Loucy (cell line): ENCODE data around the gene INPP4A.

ENCODE experiments used
- H2AFZ ChIP-seq: fragments of 200-600 bp; sonication (generic); 2 replicates; pipeline ENCODE4 v1.6.0; 2016; ENCODE audit warnings: antibody characterized with exemption, mild to moderate bottlenecking, low read length, moderate library complexity
- H3F3A ChIP-seq: fragments of 200-600 bp; 2 replicates; pipeline ENCODE4 v1.6.0; 2016; ENCODE audit warnings: antibody characterized with exemption, low read depth, mild to moderate bottlenecking
- H3K27me3 ChIP-seq: fragments of 200-600 bp; sonication (generic); 2 replicates; pipeline ENCODE4 v1.6.1; 2014; ENCODE audit warnings: low read length, mild to moderate bottlenecking; ENCODE audit not compliant: insufficient read depth, poor library complexity, severe bottlenecking
- H3K36me3 ChIP-seq: fragments of 200-600 bp; sonication (generic); 2 replicates; pipeline ENCODE4 v1.6.1; 2016; ENCODE audit warnings: low read length; ENCODE audit not compliant: insufficient read depth
- H3K4me1 ChIP-seq: fragments of 200-600 bp; sonication (generic); 2 replicates; pipeline ENCODE4 v1.5.1; 2014; ENCODE audit warnings: low read length, mild to moderate bottlenecking; ENCODE audit not compliant: insufficient read depth, poor library complexity, severe bottlenecking
- H3K4me2 ChIP-seq: fragments of 200-600 bp; sonication (generic); 2 replicates; pipeline ENCODE4 v1.6.0; 2014; ENCODE audit warnings: antibody characterized with exemption, low read length, low read depth, mild to moderate bottlenecking; ENCODE audit not compliant: poor library complexity, severe bottlenecking
- H3K4me3 ChIP-seq: fragments of 200-600 bp; sonication (generic); 2 replicates; pipeline ENCODE4 v1.5.1; 2014; ENCODE audit warnings: low read length, mild to moderate bottlenecking, mixed read lengths; ENCODE audit not compliant: poor library complexity, severe bottlenecking
- H3K79me2 ChIP-seq: fragments of 200-600 bp; sonication (generic); 2 replicates; pipeline ENCODE4 v1.6.1; 2014; ENCODE audit warnings: low read length; ENCODE audit not compliant: insufficient read depth
- H3K9ac ChIP-seq: fragments of 200-600 bp; sonication (generic); 2 replicates; pipeline ENCODE4 v1.6.0; 2014; ENCODE audit warnings: mild to moderate bottlenecking, low read depth, low read length, moderate library complexity; ENCODE audit not compliant: poor library complexity, severe bottlenecking
- H3K9me2 ChIP-seq: fragments of 200-600 bp; sonication (generic); replicated peaks from 2 replicates; pipeline ENCODE4 v1.6.1; 2016; ENCODE audit warnings: low read depth, low read length, mixed read lengths
- H3K9me3 ChIP-seq: fragments of 200-600 bp; sonication (generic); 2 replicates; pipeline ENCODE4 v1.6.1; 2014; ENCODE audit warnings: mild to moderate bottlenecking, antibody characterized with exemption, low read length, low read depth; ENCODE audit not compliant: insufficient read depth
- H4K20me1 ChIP-seq: fragments of 200-600 bp; sonication (generic); 2 replicates; pipeline ENCODE4 v1.6.0; 2014; ENCODE audit warnings: antibody characterized with exemption, low read length, mild to moderate bottlenecking; ENCODE audit not compliant: insufficient read depth, poor library complexity, severe bottlenecking
- CTCF ChIP-seq: fragments of 200-600 bp; sonication (generic); conservative IDR thresholded peaks from 2 replicates; pipeline ENCODE4 v1.5.1; 2014; ENCODE audit warnings: mild to moderate bottlenecking, antibody characterized with exemption, low read length
- EZH2phosphoT487 ChIP-seq: fragments of 200-600 bp; IDR thresholded peaks from 2 replicates; pipeline ENCODE4 v1.6.1; 2018; ENCODE audit warnings: antibody characterized with exemption, mild to moderate bottlenecking, moderate library complexity, borderline replicate concordance

INPP4A gene

GRCh38 chr2:98445177-98445682 lies 572 bp downstream of the INPP4A start:
- Histone ChIP-seq H3K9me2 (no peaks in the 10 kb centered on the region), H3K4me2 (peak overlapping the region; percentile 93), H3K4me1 (peaks cover 48% of the 10 kb centered on the region), H3K9me3 (no peaks in the 10 kb centered on the region), H3K27me3 (no peaks in the 10 kb centered on the region), H3K4me3 (peak overlapping the region; percentile 91), H3K36me3 (no peaks in the 10 kb centered on the region), H3K79me2 (peaks cover 43% of the 10 kb centered on the region), H2AFZ (no peak overlapping the region), H3F3A (peaks cover 3% of the 10 kb centered on the region; the same call in 1 of the 2 replicates), H3K9ac (peak overlapping the region; percentile 68), H4K20me1 (peaks cover 22% of the 10 kb centered on the region)
- TF ChIP-seq EZH2phosphoT487 (no peak), CTCF (no peak)

- no peaks in the 10 kb centered on the region for H3K36me3 ChIP-seq
Observed at GRCh38 chr2:98445683-98446581, 1.3 kb downstream of the INPP4A start.

GRCh38 chr2:98446850-98447249 lies 2.2 kb downstream of the INPP4A start:
- no peaks in the 10 kb centered on the region for H3K27me3 ChIP-seq
- H2AFZ ChIP-seq, result no peak overlapping the region
- H3F3A ChIP-seq, result peaks cover 3% of the 10 kb centered on the region; the same call in 1 of the 2 replicates
- H3K4me3 ChIP-seq, result peak overlapping the region; percentile 91
- H3K79me2 ChIP-seq, result peaks cover 59% of the 10 kb centered on the region
- no peaks in the 10 kb centered on the region for H3K36me3 ChIP-seq
- peak overlapping the region; percentile 93 for H3K4me2 ChIP-seq
- no peaks in the 10 kb centered on the region for H3K9me2 ChIP-seq
- TF ChIP-seq CTCF, result no peak
- no peak for TF ChIP-seq EZH2phosphoT487
- H4K20me1 ChIP-seq, result peaks cover 22% of the 10 kb centered on the region
- peak overlapping the region; percentile 68 for H3K9ac ChIP-seq
- H3K4me1 ChIP-seq, result peaks cover 63% of the 10 kb centered on the region
- H3K9me3 ChIP-seq, result no peaks in the 10 kb centered on the region

More at GRCh38 chr2:98445683-98446581, 1.3 kb downstream of the INPP4A start:
- no peaks in the 10 kb centered on the region for H3K9me3 ChIP-seq
- no peaks in the 10 kb centered on the region for H3K9me2 ChIP-seq
- H3K4me2 ChIP-seq, result peak overlapping the region; percentile 93
- no peak overlapping the region for H2AFZ ChIP-seq
- peaks cover 22% of the 10 kb centered on the region for H4K20me1 ChIP-seq
- no peaks in the 10 kb centered on the region for H3K27me3 ChIP-seq
- H3K4me3 ChIP-seq, result peak overlapping the region; percentile 91
- H3K9ac ChIP-seq, result peak overlapping the region; percentile 68
- TF ChIP-seq CTCF, result no peak; the same call in 1 of the 2 replicates
- TF ChIP-seq EZH2phosphoT487, result no peak
- H3K4me1 ChIP-seq, result peaks cover 54% of the 10 kb centered on the region
- peaks cover 50% of the 10 kb centered on the region for H3K79me2 ChIP-seq
- peaks cover 3% of the 10 kb centered on the region; the same call in 1 of the 2 replicates for H3F3A ChIP-seq
